Measurements from ENCODE around the gene HMSD.
A peak's percentile ranks its signal among the peaks of the same experiment; 100 is the strongest.
"Not testable (repeated sequence)": the region's sequence is repeated elsewhere in the genome, so short reads cannot be mapped to it uniquely, and the experiment has no call there.

The HMSD gene

DNA sequence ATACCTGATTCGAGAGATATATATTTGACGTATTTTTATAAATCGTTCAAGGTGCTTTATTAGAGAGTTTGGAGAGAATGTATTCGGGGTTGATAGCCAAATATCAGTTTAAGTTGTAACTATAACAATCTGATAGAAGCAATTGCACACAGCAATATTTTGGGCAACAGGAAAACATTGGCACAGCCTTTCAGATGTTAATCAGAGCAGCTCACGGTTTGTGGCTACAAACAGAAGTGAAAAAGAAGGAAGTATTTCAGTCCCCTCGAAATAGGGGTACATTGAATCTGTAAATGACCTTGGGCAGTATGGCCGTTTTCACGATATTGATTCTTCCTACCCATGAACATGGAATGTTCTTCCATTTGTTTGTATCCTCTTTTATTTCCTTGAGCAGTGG lies 20.8 kb upstream of the HMSD start:
- Histone ChIP-seq H3K4me3 (no peak overlapping the region), H3K27ac (no peak overlapping the region), H3K27me3 (no peaks in the 10 kb centered on the region), H3K36me3 (no peaks in the 10 kb centered on the region), H3K4me1 (no peaks in the 10 kb centered on the region), H3K9me3 (no peaks in the 10 kb centered on the region)
- TF ChIP-seq, protein P1, sequence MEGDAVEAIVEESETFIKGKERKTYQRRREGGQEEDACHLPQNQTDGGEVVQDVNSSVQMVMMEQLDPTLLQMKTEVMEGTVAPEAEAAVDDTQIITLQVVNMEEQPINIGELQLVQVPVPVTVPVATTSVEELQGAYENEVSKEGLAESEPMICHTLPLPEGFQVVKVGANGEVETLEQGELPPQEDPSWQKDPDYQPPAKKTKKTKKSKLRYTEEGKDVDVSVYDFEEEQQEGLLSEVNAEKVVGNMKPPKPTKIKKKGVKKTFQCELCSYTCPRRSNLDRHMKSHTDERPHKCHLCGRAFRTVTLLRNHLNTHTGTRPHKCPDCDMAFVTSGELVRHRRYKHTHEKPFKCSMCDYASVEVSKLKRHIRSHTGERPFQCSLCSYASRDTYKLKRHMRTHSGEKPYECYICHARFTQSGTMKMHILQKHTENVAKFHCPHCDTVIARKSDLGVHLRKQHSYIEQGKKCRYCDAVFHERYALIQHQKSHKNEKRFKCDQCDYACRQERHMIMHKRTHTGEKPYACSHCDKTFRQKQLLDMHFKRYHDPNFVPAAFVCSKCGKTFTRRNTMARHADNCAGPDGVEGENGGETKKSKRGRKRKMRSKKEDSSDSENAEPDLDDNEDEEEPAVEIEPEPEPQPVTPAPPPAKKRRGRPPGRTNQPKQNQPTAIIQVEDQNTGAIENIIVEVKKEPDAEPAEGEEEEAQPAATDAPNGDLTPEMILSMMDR (IDR thresholded peaks at IDR 0.05), result no peak
- DNase-seq, result no peak
- intact Hi-C loops (cut with DNase I; ENCODE audit: low total_unique reads), result no loop called here

DNA sequence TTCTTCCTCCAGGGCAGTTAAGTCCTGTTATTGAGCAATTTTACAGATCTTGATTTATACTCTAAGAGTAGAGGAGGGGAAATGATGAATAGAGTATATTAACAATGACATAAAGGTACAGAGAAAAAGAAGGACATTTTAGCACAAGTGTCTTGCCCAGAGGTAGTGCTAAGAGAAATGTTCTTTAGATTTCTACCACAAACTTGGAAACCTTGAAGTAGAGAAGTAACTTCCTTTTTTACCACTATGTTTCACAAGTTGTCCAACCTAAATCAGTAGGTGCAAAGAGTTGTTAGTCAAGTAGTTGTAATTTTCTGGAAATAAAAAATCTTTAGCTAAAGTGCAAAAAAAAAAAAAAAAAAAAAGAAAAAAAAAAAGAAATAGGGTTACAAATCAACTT lies 19.7 kb upstream of the HMSD start:
- H3K4me3 ChIP-seq; H3K27me3 ChIP-seq; intact Hi-C loops (cut with DNase I; ENCODE audit: low total_unique reads); H3K9me3 ChIP-seq; H3K36me3 ChIP-seq; DNase-seq; H3K27ac ChIP-seq; H3K4me1 ChIP-seq: not testable (repeated sequence)

DNA sequence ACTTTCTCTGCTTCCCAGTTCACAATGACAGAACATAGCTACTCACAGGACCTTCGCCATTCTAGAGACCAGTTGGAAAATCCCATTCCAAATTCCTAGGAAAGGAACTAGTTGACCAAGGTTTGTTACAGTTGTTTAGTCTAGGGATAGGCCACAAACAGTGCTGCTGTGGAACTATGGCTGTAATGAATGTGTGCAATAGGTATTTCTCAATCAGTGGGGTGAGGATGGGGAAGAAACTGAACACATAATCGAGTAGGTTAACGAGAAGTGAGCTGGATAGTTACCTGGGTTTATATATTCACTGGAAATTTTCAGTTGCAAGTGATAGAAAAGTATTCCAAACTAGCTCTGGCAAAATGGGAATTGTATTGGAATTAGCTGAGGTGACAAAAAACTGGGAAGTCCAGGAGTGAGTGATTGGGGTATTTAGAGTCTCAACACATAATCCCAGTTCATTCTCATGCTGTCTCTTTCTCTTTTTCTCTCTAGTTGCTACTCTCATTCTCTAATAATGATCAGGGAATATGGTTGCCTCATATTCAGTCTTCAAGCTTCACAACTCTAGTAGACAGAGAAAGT lies 18.2 kb upstream of the HMSD start:
- Histone ChIP-seq H3K4me1 (peaks cover 0 to 1% (median 0%) of the 10 kb centered on the region in 4 donors), H3K9me3 (no peaks in the 10 kb centered on the region), H3K27me3 (no peaks in the 10 kb centered on the region), H3K27ac (no peak overlapping the region), H3K36me3 (no peaks in the 10 kb centered on the region), H3K4me3 (no peak overlapping the region)
- TF ChIP-seq, protein P1 (IDR thresholded peaks at IDR 0.05), result no peak
- DNase-seq, result no peak
- intact Hi-C loops (cut with DNase I; ENCODE audit: low total_unique reads), result loop anchor here (10.0 kb wide), 1 partner anchor 406 kb away; no protein-coding TSS in a partner anchor

DNA sequence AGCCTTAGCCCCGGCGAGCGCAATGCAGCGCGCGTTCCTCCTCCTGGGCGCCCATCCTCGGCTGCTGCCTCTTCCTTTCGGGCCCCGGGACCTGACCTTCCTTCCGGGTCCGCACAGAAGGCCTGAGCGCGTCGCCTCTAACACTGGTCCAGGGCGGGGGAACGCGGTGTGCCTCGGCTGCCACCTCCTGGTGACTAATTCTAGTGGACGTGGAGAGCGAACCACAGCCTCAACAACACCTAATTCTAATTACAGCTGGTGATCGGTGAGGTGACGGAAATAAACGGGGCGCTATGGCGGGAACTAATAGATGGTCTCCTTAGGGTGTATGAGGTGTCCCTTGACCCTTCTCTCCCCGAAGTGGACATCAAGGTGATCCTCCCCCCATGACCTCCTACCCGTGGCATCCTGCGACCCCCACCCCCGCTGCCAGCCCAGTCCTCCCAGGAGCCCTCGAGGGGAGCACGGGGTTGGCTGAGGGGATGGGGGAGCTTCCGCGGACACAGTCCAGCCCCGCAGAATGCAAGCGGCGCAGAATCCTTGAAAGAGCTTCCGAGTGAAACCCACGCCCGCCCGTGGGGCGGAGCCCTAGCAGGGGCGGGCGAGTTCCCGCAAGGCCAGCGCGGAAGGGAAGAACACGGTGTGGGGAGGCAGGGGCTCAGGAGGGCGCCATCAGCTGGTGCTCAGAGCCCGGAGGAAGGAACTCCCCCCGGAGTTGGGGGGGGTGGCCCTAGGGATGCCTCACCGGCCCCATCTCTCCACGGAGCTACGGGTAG lies 12.8 kb upstream of the HMSD start:
- Histone ChIP-seq H3K27me3 (peaks cover 0 to 23% of the 10 kb centered on the region in 2 donors), H3K4me3 (peak overlapping the region; percentile 47 to 61), H3K9me3 (no peaks in the 10 kb centered on the region), H3K4me1 (peaks cover 0 to 12% (median 8%) of the 10 kb centered on the region in 4 donors), H3K36me3 (no peaks in the 10 kb centered on the region), H3K27ac (no peak overlapping the region)
- TF ChIP-seq, protein P1 (IDR thresholded peaks at IDR 0.05), result peak; percentile 48 to 66
- DNase-seq, result peak; percentile 82 to 85
- intact Hi-C loops (cut with DNase I; ENCODE audit: low total_unique reads), result loop anchor here (10.0 kb wide), 1 partner anchor 412 kb away; no protein-coding TSS in a partner anchor

DNA sequence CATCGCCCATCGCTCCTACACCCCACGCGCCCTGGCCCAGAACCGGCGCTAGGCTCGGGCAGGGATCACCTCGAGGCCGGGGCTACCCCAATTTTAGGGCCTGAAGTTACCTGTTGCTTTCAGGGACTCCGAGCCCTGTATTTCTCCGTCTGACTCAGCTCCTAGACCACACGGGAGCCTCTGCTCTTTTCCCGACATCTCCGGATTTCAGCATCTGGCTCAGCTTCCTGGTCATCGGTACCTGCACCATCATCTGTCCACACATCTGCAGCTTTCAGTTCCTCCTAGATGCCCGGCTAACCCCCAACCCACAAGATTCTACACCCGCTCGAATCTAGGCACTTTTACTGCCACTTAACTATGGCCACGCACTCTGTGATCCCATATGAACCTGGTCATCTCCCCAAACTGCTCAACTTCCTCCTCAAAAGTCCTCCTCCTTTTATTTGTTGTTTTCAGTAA lies 12.1 kb upstream of the HMSD start:
- Histone ChIP-seq H3K4me1 (peaks cover 0 to 12% (median 8%) of the 10 kb centered on the region in 4 donors), H3K27ac (no peak overlapping the region), H3K9me3 (no peaks in the 10 kb centered on the region), H3K36me3 (no peaks in the 10 kb centered on the region), H3K4me3 (peak overlapping the region; percentile 47 to 61), H3K27me3 (peaks cover 0 to 23% of the 10 kb centered on the region in 2 donors)
- TF ChIP-seq, protein P1 (IDR thresholded peaks at IDR 0.05), result no peak
- no peak for DNase-seq
- intact Hi-C loops (cut with DNase I; ENCODE audit: low total_unique reads), result loop anchor here (10.0 kb wide), 1 partner anchor 412 kb away; no protein-coding TSS in a partner anchor

DNA sequence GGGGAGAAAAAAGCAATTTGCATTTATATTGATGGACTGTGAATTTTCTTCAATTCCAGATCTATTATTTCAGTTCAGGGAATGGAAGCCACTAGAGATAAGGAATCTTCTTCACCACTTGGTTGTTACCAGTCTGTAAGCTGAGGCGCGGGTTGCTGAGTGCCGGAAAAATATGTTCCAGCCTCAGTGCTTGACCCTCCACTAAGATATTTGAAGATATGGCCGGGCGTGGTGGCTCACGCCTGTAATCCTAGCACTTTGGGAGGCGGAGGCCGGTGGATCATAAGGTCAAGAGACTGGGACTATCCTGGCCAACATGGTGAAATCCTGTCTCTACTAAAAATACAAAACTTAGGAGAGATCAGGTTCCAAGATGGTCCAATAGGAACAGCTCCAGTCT lies 9.1 kb upstream of the HMSD start:
- Histone ChIP-seq H3K36me3 (no peaks in the 10 kb centered on the region), H3K27me3 (peaks cover 0 to 25% of the 10 kb centered on the region in 2 donors), H3K4me3 (no peak overlapping the region), H3K27ac (no peak overlapping the region), H3K9me3 (no peaks in the 10 kb centered on the region), H3K4me1 (peaks cover 0 to 12% (median 8%) of the 10 kb centered on the region in 4 donors)
- intact Hi-C loops (cut with DNase I; ENCODE audit: low total_unique reads), result no loop called here
- TF ChIP-seq, protein P1 (IDR thresholded peaks at IDR 0.05), result no peak
- DNase-seq, result no peak

DNA sequence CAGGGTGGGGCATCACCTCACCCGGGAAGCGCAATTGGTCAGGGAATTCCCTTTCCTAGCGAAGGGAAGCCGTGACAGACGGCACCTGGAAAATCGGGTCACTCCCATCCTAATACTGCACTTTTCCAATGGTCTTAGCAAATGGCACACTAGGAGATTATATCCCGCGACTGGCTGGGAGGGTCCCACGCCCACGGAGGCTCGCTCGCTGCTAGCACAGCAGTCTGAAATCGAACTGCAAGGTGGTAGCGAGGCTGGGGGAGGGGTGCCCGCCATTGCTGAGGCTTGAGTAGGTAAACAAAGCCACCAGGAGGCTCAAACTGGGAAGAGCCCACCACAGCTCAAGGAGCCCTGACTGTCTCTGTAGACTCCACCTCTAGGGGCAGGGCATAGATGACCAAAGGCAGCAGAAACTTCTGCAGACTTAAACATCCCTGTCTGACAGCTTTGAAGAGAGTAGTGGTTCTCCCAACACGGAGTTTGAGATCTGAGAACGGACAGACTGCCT lies 8.5 kb upstream of the HMSD start:
- intact Hi-C loops (cut with DNase I; ENCODE audit: low total_unique reads), result not testable (repeated sequence)

More for the DNA sequence above, 8.5 kb upstream of the HMSD start:
- not testable (repeated sequence) for H3K36me3 ChIP-seq, H3K27ac ChIP-seq, DNase-seq, H3K9me3 ChIP-seq, H3K4me3 ChIP-seq
- H3K4me1 ChIP-seq, result peaks cover 0 to 12% (median 8%) of the 10 kb centered on the region in 4 donors
- H3K27me3 ChIP-seq, result peaks cover 0 to 25% of the 10 kb centered on the region in 2 donors
